Tongue (tissue), 1 donor: ENCODE data around the gene ELAVL4. TPM values are rescaled to one million over a fixed set of nuclear protein-coding genes. Genes with fewer than 3 reads are reported as not detected.

Source experiments
- total RNA-seq: library from RNA; depleted of rRNA; stranded (reverse); fragments of >200 nt; gene quantifications from one replicate; pipeline ENCODE4 v1.2.3, GENCODE V29; 2014

Gene ELAVL4
- total RNA-seq, 1 donor from 2014 or later, result 0.41 TPM

Other genes with a start within 250 kb of the ELAVL4 start
- not detected for gene AGBL4, start 85.0 kb upstream of the ELAVL4 start, total RNA-seq